Heart right ventricle (tissue), 16 donors: ENCODE data around the gene SPECC1. TPM values are rescaled to one million over a fixed set of nuclear protein-coding genes. Genes with fewer than 3 reads are reported as not detected.

Source experiments
- ATAC-seq, 8 donors: fragments of 200-7000 bp; cut with Tn5 transposase; one replicate each; pipeline ENCODE4 v1.9.1; 2020; ENCODE audit warnings: mild to moderate bottlenecking in 8 of 8, moderate library complexity in 8 of 8, moderate number of reproducible peaks in 1 of 8
- DNase-seq, 2 donors: peaks; one replicate each; pipeline ENCODE4 v3.0.0-alpha.2; 2020
- H3K27ac ChIP-seq, 10 donors: fragments of 200-600 bp; sonication (generic) in 2 of 10; one replicate each; pipeline versions ENCODE4 v1.5.0 to v1.8.0; 2020 to 2022; ENCODE audit warnings: mild to moderate bottlenecking in 3 of 10
- H3K27me3 ChIP-seq, 7 donors: fragments of 200-600 bp; one replicate each; pipeline ENCODE4 v1.8.0; 2021 to 2022; ENCODE audit warnings: mild to moderate bottlenecking in 2 of 7
- H3K36me3 ChIP-seq, 9 donors: fragments of 200-600 bp; sonication (generic) in 1 of 9; one replicate each; pipeline versions ENCODE4 v1.5.0 to v1.8.0; 2020 to 2022; ENCODE audit warnings: mild to moderate bottlenecking in 2 of 9
- H3K4me1 ChIP-seq, 9 donors: fragments of 200-600 bp; sonication (generic) in 1 of 9; one replicate each; pipeline versions ENCODE4 v1.5.0 to v1.8.0; 2020 to 2022; ENCODE audit warnings: mild to moderate bottlenecking in 4 of 9
- H3K4me3 ChIP-seq, 10 donors: fragments of 200-600 bp; sonication (generic) in 2 of 10; one replicate each; pipeline versions ENCODE4 v1.5.0 to v1.8.0; 2020 to 2022; ENCODE audit warnings: mild to moderate bottlenecking in 7 of 10, moderate library complexity in 2 of 10
- H3K9me3 ChIP-seq, 11 donors: fragments of 200-600 bp in 10 of 11; sonication (generic) in 2 of 11; one replicate each; pipeline versions ENCODE4 v1.5.0 to v1.8.0; 2013 to 2022; ENCODE audit warnings: mild to moderate bottlenecking in 2 of 11, control low read depth in 1 of 11, moderate library complexity in 1 of 11
- CTCF ChIP-seq, 9 donors: fragments of 200-600 bp; sonication (generic) in 2 of 9; IDR thresholded peaks; one replicate each; pipeline versions ENCODE4 v1.5.0 to v1.8.0; 2021 to 2022; ENCODE audit warnings: antibody characterized with exemption in 9 of 9, mild to moderate bottlenecking in 5 of 9, moderate library complexity in 1 of 9
- WGBS, 2 donors: extraction: QIAGEN DNeasy Blood & Tissue Kit; methylation state at CpG; one replicate each; pipeline ENCODE4 v1.1.7; 2013; ENCODE audit warnings: inconsistent platforms in 1 of 2; 5-methylcytosine and 5-hydroxymethylcytosine counted together
- intact Hi-C, 10 donors: fragments of 100-400 bp; cut with DNase I; formaldehyde crosslinking; loops; one replicate each; pipeline versions ENCODE4 v1.11.1 to v1.14.2; 2022
- polyA plus RNA-seq, 2 donors: library from polyadenylated mRNA; stranded (reverse); fragments of 200-250 nt; gene quantifications; one replicate each; pipeline ENCODE4 v1.2.3, GENCODE V29; 2013
- total RNA-seq, 10 donors: library from RNA; stranded (reverse); fragmentation: NEBNext Ultra II Directional in 3 of 10; extraction: Animal tissue kit (Norgen Biotek cat#: 25700) in 3 of 10; gene quantifications; one replicate each; pipeline versions ENCODE4 v1.2.1 to v1.2.4, GENCODE V29; 2021 to 2023
- donor health status: Arrhythmogenic right ventricular cardiomyopathy.
- donor health status: ischemic (EF 13 %, LVEDD 7.1; RV severe dilation, severe dysfunction).
- donor health status: healthy with polysubstance abuse.
- donor health status: DM: no; HTN: yes; CAD: no.
- donor health status: DM: no; HTN: no; CAD: no.
- donor health status: ischemic (EF 25% LVEDD 6.9; RV normal size, moderate dysfunction).
- donor health status: ischemic (EF 25% LVEDD 5.7; RV mildly dilated, moderate dysfunction).
- donor health status: healthy.
- donor health status: DM: yes; HTN: yes; CAD: no.
- donor health status: Ischemic cardiomyopathy.
- donor health status: ischemic (EF 35%, LVEDD 5.7; RV mildly dilated, moderate dysfunction).
- donor health status: nonischemic (EF 11% LVEDD 7.7; RV severe dilation, severe dysfunction).
- donor health status: DM: yes; HTN: yes; CAD: no.
- donor health status: PGD.
- donor health status: ischemic (EF 29% LVEDD 5.4; RV normal size, mild dysfunction).
- donor health status: nonischemic (EF 23%, LVEDD 6.1; RV moderate dilation, normal function).

Gene SPECC1
- total and polyA plus RNA-seq, 12 donors = 2.9 to 15.2 (median 8.5) TPM

- intact Hi-C loops = loop anchor here in 1 of 10 donors (5.0 kb wide), 1 partner anchor 39 kb away; no protein-coding TSS in a partner anchor
- H3K9me3 ChIP-seq = peaks cover 0 to 14% (median 0%) of the 10 kb centered on the region in 11 donors
- TF ChIP-seq CTCF (IDR thresholded peaks at IDR 0.05) = no peak
- H3K27me3 ChIP-seq = no peaks in the 10 kb centered on the region
- no peaks in the 10 kb centered on the region for H3K4me1 ChIP-seq
- no peak overlapping the region for H3K27ac ChIP-seq
- 91% methylated on average over 2 of the region's 2 CpGs for WGBS, 2 donors
- ATAC-seq (no peak), DNase-seq (no peak)
- peaks cover 0 to 5% (median 0%) of the 10 kb centered on the region in 9 donors for H3K36me3 ChIP-seq
- no peak overlapping the region for H3K4me3 ChIP-seq
Observed at GRCh38 chr17:20051624-20052023, 42.5 kb downstream of the SPECC1 start.

- ATAC-seq = peak in 1 of 8 donors; percentile 42
- 86 to 94% methylated on average over 4 of the region's 4 CpGs for WGBS, 2 donors
- H3K36me3 ChIP-seq = peaks cover 0 to 5% (median 0%) of the 10 kb centered on the region in 9 donors
- H3K27me3 ChIP-seq = no peaks in the 10 kb centered on the region
- H3K27ac ChIP-seq = no peak overlapping the region
- DNase-seq = no peak
- intact Hi-C loops = loop anchor here in 1 of 10 donors (5.0 kb wide), 1 partner anchor 41 kb away; no protein-coding TSS in a partner anchor
- TF ChIP-seq CTCF (IDR thresholded peaks at IDR 0.05) = no peak
- no peak overlapping the region for H3K4me3 ChIP-seq
- no peaks in the 10 kb centered on the region for H3K4me1 ChIP-seq
- H3K9me3 ChIP-seq = peaks cover 0 to 14% (median 0%) of the 10 kb centered on the region in 11 donors
Observed at GRCh38 chr17:20053361-20053964, 44.3 kb downstream of the SPECC1 start.

- Histone ChIP-seq H3K27ac (no peak overlapping the region), H3K4me1 (peaks cover 0 to 25% (median 16%) of the 10 kb centered on the region in 9 donors), H3K27me3 (no peaks in the 10 kb centered on the region), H3K4me3 (no peak overlapping the region), H3K36me3 (no peaks in the 10 kb centered on the region), H3K9me3 (no peaks in the 10 kb centered on the region)
- DNase-seq = no peak
- 72 to 74% methylated on average over 3 of the region's 3 CpGs for WGBS, 2 donors
- intact Hi-C loops = loop anchor here in 3 of 10 donors (5.0 to 10.0 kb wide), 2 partner anchors 45 to 47 kb away; no protein-coding TSS in a partner anchor
- ATAC-seq = no peak
- TF ChIP-seq CTCF (IDR thresholded peaks at IDR 0.05) = no peak
Observed at GRCh38 chr17:20059728-20060188, 50.6 kb downstream of the SPECC1 start.

- Histone ChIP-seq H3K27ac (peak overlapping the region; percentile 51 to 85 (median 76)), H3K9me3 (no peaks in the 10 kb centered on the region), H3K4me1 (peaks cover 0 to 46% (median 23%) of the 10 kb centered on the region in 9 donors), H3K4me3 (peak overlapping the region in 1 of 10 donors; percentile 6), H3K27me3 (no peaks in the 10 kb centered on the region), H3K36me3 (no peaks in the 10 kb centered on the region)
- 41 to 55% methylated on average over 12 of the region's 12 CpGs for WGBS, 2 donors
- intact Hi-C loops = loop anchor here in 3 of 10 donors (5.0 to 10.0 kb wide), 2 partner anchors 49 to 52 kb away; no protein-coding TSS in a partner anchor
- ATAC-seq (peak; percentile 68 to 94 (median 84)), DNase-seq (peak; percentile 64 to 67)
- TF ChIP-seq CTCF (IDR thresholded peaks at IDR 0.05) = no peak
Observed at GRCh38 chr17:20063665-20064648, 54.8 kb downstream of the SPECC1 start.
